H54 (cell line): Measurements from ENCODE around the gene KRTAP9-3.
A peak's percentile ranks its signal among the peaks of the same experiment; 100 is the strongest.
"Not testable (repeated sequence)": the region's sequence is repeated elsewhere in the genome, so short reads cannot be mapped to it uniquely, and the experiment has no call there.

Experiments
- DNase-seq: peaks from one replicate; pipeline ENCODE4 v3.0.0; 2011; ENCODE audit warnings: low spot score, mixed read lengths; ENCODE audit not compliant: insufficient read length
- FAIRE-seq: peaks from 3 replicates; lab custom pipeline; 2011; peaks lifted over from hg19 to GRCh38; lab: Jason Lieb, UNC
- POLR2A ChIP-seq: IDR thresholded peaks from 2 replicates; pipeline ENCODE4 v1.6.1; 2011; ENCODE audit warnings: low read depth, mild to moderate bottlenecking, low read length

The KRTAP9-3 gene

DNA sequence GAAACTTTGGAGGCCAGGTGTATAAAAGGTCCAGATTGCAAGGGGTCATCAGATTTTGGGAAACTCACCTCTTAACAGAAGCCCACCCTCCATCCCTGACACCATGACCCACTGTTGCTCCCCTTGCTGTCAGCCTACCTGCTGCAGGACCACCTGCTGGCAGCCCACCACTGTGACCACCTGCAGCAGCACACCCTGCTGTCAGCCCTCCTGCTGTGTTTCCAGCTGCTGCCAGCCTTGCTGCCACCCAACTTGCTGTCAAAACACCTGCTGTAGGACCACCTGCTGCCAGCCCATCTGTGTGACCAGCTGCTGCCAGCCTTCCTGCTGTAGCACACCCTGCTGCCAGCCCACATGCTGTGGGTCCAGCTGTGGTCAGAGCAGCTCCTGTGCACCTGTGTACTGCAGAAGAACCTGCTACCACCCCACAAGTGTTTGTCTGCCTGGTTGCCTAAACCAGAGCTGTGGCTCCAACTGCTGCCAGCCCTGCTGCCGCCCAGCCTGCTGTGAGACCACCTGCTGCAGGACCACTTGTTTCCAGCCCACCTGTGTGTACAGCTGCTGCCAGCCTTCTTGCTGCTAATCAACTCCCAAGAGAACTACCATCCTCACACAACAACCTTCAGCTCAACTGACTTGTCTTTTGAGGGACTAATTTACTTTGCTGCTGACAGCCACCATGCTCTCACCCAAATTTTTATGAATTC is at the start of gene KRTAP9-3:
Gene KRTAP9-3, plus strand, starts transcription at position 51 of the 707 bp plus-strand sequence. Its CDS starts 53 bp downstream, at position 104.
- DNase-seq, FAIRE-seq: not testable (repeated sequence)

GRCh38 chr17:41184480-41184961 is 47.7 kb upstream of the KRTAP9-3 start, which contains the start of gene KRTAP4-1:
Gene KRTAP4-1 (minus strand): TSS chr17:41184911. CDS start chr17:41184854, 57 bp downstream.
- DNase-seq (no peak), FAIRE-seq (no peak)
- TF ChIP-seq POLR2A, result no peak

GRCh38 chr17:41185001-41185400 is 47.2 kb upstream of the KRTAP9-3 start:
- no peak for FAIRE-seq

GRCh38 chr17:41186872-41187271 is 45.4 kb upstream of the KRTAP9-3 start:
- no peak for DNase-seq
- no peak for FAIRE-seq
- no peak for TF ChIP-seq POLR2A

More at GRCh38 chr17:41185001-41185400, 47.2 kb upstream of the KRTAP9-3 start:
- DNase-seq, result no peak
- TF ChIP-seq POLR2A, result no peak

DNA sequence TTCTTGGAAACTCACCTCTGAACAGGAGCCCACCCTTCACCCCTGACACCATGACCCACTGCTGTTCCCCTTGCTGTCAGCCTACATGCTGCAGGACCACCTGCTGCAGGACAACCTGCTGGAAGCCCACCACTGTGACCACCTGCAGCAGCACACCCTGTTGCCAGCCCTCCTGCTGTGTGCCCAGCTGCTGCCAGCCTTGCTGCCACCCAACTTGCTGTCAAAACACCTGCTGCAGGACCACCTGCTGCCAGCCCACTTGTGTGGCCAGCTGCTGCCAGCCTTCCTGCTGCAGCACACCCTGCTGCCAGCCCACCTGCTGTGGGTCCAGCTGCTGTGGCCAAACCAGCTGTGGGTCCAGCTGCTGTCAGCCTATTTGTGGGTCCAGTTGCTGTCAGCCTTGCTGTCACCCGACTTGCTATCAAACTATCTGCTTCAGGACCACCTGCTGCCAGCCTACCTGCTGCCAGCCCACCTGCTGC is 42.4 kb upstream of the KRTAP9-3 start, which contains the start of gene KRTAP9-1:
Gene KRTAP9-1, plus strand, starts transcription at position 51 of the 482 bp plus-strand sequence. Its CDS starts 0 bp downstream, at position 51.
- not testable (repeated sequence) for DNase-seq, FAIRE-seq

DNA sequence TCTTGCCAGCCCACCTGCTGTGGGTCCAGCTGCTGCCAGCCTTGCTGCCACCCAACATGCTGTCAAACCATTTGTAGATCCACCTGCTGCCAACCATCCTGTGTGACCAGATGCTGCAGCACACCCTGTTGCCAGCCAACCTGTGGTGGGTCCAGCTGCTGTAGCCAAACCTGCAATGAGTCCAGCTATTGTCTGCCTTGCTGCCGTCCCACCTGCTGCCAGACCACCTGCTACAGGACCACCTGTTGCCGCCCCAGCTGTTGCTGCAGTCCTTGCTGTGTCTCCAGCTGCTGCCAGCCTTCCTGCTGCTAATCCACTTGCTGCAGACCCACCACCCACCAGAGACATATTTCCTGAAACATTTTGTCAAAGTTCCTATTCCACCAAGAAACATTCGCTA is 41.9 kb upstream of the KRTAP9-3 start:
- no peak for TF ChIP-seq POLR2A
- FAIRE-seq (no peak), DNase-seq (no peak)

GRCh38 chr17:41196068-41196467 is 36.2 kb upstream of the KRTAP9-3 start:
- FAIRE-seq, result no peak
- no peak for DNase-seq
- TF ChIP-seq POLR2A, result no peak

GRCh38 chr17:41199421-41200078 is 32.7 kb upstream of the KRTAP9-3 start:
- DNase-seq (no peak), FAIRE-seq (no peak)
- no peak for TF ChIP-seq POLR2A

GRCh38 chr17:41211845-41212466 is 20.3 kb upstream of the KRTAP9-3 start:
- peak; percentile 82 for FAIRE-seq
- DNase-seq, result no peak
- TF ChIP-seq POLR2A, result no peak

DNA sequence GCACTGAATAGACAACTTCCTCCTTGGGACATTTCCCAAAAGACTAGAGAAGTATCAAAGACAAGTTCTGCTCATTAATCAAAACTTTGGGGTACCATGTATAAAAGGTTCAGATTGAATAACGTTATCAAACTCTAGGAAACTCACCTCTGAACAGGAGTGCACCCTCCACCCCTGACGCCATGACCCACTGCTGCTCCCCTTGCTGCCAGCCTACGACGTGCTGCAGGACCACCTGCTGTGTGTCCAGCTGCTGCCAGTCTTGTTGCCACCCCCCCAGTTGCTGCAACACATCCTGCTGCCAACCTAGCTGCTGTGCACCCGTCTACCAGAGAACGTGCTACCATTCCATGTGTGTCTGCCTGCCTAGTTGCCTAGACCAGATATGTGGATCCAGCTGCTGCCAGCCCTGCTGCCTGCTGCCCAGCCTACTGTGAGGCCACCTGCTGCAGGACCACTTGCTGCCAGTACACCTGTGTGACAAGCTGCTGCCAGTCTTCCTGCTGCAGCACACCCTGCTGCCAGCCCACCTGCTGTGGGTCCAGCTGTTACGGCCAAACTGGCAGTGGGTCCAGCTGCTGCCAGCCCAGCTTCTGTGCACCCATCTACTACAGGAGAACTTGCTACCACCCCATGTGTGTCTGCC is 19.6 kb upstream of the KRTAP9-3 start:
- DNase-seq (no peak), FAIRE-seq (peak; percentile 23)
- no peak for TF ChIP-seq POLR2A

DNA sequence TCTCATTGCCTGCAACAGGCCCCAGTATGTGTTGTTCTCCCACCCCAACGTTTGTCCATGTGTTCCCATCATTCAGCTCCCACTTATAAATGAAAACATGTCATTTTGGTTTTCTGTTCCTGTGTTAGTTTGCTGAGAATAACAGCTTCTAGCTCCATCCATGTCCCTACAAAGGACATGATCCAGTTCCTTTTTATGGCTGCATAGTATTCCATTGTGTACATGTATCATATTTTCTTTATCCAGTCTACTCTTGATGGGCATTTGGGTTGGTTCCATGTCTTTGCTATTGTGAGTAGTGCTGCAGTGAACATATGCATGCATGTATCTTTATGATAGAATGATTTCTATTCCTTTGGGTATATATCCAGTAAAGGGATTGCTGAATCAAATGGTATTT is 16.6 kb upstream of the KRTAP9-3 start:
- no peak for DNase-seq
- TF ChIP-seq POLR2A, result no peak
- FAIRE-seq, result no peak

DNA sequence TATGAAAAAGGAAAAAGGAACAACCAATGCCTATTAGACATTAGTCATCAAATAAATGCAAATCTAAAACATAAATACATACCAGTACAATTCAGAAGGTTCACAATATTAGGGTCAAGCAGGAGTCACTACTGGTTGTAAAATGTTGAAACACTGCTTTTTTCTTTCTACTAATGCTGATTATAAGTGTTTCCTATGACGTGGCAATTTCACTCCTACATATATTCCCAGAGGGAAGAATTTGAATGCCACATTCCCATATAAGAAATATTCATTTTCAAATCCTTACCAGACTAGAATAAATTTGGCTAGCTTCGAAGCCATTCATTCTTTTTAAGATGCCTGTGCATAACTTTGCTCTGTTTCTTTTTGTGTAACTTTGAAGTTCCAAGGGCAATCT is 8.4 kb upstream of the KRTAP9-3 start:
- no peak for DNase-seq
- TF ChIP-seq POLR2A, result no peak
- FAIRE-seq, result no peak

GRCh38 chr17:41226051-41226450 is 6.2 kb upstream of the KRTAP9-3 start:
- no peak for FAIRE-seq
- no peak for TF ChIP-seq POLR2A
- no peak for DNase-seq

GRCh38 chr17:41226598-41227095 is 5.6 kb upstream of the KRTAP9-3 start, which contains the start of gene KRTAP9-2:
Gene KRTAP9-2 (plus strand): TSS chr17:41226648. CDS start chr17:41226655, 7 bp downstream.
- FAIRE-seq, result not testable (repeated sequence)

More at GRCh38 chr17:41226598-41227095, 5.6 kb upstream of the KRTAP9-3 start, which contains the start of gene KRTAP9-2:
- DNase-seq, result not testable (repeated sequence)
